ENCODE data around the gene EIF4G3.

The EIF4G3 gene

DNA sequence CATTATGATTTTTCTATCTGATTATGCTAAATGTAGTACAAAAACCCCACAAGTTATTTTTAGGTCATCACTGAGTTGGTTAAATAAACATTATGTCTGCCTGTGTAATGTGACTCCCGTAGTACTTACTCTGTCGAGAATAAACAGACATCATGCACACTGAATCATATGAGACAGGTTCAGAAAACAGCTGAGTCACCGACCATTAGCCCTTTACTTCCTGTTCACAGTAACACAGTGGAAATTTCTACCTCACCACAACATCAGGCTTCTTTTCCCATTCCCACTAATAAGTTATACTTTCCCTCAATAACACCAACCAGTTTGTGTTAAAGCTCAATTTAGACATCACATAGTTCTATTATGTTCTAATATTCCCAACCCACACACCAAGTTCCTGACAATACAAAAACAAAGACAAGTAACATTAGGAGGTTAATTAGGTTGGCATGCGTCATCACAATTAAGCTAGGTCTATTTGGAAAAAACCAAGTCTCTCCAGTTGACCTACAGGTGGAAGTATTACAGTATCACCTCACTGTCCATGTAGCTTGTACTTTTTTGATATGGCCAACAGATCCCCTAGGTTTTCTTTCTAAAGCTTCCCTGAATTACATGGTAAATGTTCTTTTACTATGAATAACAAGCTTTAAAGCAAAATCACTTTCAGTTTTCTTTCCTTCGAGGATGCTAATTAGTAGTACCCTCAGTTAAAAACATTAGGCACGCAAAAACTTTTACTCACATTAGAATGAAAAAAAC is 154.2 kb downstream of the EIF4G3 start:
- peak; percentile 92 for DNase-seq

- no peak for DNase-seq
Measured at GRCh38 chr1:21021311-21021710, 155.4 kb downstream of the EIF4G3 start.

DNA sequence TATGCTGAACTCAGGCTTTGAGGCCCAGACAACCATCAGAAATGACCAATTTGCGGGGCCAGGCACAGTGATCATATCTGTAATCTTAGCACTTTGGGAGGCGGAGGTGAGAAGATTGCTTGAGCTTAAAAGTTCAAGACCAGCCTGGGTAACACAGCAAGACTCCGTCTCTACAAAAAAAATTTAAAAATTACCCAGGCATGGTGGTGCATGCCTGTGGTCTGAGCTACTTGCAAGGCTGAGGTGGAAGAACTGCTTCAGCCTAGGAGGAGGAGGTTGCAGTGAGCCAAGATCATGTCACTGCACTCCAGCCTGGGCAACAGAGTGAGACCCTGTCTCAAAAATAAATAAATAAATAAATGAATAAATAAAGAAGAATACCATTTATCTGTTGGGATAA is 156.5 kb downstream of the EIF4G3 start:
- no peak for DNase-seq

DNA sequence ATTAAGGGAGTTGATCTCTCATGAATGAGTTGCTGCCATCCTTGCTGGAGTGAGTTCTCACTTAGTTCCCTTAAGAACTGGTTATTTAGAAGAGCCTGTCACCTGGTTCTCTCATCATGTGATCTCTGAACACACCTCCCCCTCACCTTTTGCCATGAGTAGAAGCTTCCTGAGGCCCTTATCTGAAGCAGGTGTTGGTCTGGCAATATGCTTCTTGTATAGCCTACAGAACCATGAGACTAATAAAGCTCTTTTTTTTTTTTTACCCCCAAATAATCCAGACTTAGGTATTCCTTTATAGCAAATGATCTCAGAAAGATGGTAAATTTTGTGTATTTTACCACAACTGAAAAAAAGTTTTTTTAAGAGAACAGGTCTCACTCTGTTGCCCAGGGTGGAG is 158.0 kb downstream of the EIF4G3 start:
- no peak for DNase-seq

DNA sequence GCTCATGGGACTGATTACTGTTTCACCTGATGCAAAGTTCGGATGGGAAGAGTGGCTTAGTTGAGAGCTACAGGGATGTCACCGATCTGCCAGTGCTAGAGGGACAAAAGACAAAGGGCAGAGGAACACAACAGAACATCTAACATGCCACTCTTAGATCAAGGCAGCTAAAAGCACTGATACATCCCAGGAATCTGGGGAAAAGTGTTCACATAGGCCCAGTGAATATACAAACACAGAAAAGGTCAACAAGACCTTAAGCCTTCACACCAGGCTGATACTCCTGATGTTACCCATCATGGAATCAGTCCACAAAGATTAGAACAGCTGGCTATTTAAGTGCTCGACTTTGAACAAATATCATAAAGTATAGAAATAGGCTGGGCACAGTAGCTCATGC is 163.2 kb downstream of the EIF4G3 start:
- DNase-seq: no peak

GRCh38 chr1:21012937-21013336 is 163.8 kb downstream of the EIF4G3 start:
- no peak for DNase-seq

DNA sequence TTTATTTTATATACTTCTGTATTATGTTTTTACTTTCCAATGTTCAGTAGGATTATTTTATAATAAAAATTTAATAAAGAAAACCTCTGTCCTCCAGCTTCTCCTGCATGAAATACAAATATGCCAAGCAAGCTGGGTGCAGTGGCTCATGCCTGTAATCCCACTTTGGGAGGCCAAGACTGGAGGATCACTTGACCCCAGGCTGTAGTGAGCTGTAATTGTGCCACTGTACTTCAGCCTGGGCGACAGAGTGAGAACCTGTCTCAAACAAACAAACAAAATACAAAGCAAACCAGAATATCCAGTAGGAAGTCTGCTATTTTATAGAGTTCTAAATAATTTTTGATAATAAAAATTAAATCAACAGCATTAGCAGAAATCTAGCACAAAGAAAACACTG is 168.8 kb downstream of the EIF4G3 start:
- peak; percentile 19 for DNase-seq

DNA sequence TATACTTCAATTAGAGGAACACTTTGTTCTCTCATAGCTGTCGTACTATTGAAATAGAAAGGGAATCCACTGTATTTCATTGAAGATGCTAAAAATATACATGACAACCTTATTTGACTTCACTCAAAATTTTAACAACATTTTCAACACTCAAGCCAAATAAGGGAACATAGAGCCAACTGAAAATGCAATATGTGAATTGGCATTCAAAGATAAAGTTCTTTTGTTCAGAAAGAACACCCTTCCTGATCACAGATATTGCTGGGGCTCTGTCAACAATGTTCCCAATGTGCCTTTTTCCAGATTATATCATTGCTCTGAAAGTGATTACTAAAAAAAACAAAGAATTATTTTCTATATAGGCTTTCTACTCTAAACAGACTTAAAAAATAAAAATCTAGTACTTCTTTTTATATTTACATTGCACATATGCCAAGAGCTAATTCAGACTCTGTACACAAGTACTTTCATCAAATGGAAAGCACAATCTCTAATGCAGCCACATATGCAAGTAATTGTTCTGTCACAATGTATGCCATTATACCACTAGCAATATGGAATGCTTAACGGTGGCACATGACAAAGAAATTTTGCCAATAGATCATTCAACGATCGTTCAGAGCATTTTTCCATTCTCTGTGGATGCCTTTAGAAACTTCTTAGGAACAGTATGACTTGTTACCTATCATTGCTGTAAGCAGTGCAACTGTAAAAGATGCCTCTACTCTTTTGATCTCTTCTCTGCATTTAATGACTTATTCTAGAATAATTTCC is 171.0 kb downstream of the EIF4G3 start:
- no peak for DNase-seq

- no peak for DNase-seq
Measured at GRCh38 chr1:21003281-21004045, 173.2 kb downstream of the EIF4G3 start.

- DNase-seq: no peak
Measured at GRCh38 chr1:21001042-21001441, 175.7 kb downstream of the EIF4G3 start.

GRCh38 chr1:21000245-21000594 is 176.5 kb downstream of the EIF4G3 start:
- no peak for DNase-seq

- DNase-seq: no peak
Measured at GRCh38 chr1:20999525-21000244, 177.0 kb downstream of the EIF4G3 start.

DNA sequence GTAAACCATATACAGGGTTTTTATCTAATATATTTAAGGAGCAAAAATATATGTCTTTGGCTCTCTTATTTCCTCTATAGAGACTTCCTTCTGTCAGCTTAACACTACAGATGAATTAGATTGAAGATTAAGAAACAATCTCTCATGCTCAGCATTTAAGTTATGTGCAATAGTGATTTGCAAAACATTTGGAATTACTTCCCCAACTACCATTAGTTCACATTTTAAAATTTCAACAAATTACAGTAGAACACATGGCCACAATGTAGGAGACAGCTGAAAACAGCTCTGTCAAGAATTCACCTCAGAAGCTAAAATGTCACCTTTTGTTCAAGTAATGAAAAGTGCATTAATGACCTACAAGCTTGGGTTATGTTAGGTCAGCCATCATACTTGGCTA is 177.9 kb downstream of the EIF4G3 start:
- DNase-seq: no peak

DNA sequence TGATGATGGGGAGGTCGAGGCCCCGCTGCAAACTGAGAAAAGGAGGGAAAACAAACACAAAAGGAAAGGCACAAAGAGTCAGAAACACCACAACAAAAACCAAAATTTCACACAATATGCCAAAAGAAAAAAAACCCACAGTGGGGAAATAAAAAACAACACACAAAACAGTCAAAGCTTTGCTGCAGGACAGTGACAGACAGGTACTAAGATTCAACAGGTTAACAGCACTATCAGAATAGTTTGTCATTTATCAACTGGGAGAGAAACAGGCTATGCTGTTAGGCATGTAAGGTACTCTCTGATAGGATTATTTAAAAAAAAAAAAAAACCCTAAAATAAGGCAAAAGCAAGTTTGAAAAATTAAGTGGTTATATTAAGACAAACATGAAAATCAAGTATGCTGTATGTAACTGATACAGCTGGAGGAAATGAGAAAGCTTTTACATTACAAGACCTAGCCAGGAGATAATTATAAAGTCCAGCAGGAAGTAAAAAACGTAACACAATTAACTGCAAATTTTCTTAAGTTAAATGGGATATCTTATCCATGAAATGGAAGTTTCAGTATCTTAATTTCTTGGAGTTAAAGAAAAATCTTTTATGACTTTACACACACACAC is 179.0 kb downstream of the EIF4G3 start:
- no peak for DNase-seq

DNA sequence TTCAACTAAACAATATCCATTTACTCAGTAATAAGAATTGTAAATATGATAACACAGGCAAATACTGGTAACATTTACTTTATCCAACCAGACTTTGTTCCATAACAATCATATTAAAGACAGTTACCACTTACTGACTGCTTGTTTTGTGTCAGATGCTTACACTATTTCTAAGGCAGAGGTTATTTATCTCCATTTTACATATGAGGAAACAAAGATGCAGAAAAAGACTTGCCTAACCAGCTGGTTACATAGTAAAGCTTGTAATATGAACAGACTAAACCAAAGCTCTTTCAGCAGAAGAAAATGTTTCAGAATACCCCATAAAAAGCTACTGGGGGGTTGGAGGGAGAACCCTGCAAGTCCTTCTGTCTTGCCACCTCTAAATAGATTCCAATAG is 180.1 kb downstream of the EIF4G3 start:
- no peak for DNase-seq

DNA sequence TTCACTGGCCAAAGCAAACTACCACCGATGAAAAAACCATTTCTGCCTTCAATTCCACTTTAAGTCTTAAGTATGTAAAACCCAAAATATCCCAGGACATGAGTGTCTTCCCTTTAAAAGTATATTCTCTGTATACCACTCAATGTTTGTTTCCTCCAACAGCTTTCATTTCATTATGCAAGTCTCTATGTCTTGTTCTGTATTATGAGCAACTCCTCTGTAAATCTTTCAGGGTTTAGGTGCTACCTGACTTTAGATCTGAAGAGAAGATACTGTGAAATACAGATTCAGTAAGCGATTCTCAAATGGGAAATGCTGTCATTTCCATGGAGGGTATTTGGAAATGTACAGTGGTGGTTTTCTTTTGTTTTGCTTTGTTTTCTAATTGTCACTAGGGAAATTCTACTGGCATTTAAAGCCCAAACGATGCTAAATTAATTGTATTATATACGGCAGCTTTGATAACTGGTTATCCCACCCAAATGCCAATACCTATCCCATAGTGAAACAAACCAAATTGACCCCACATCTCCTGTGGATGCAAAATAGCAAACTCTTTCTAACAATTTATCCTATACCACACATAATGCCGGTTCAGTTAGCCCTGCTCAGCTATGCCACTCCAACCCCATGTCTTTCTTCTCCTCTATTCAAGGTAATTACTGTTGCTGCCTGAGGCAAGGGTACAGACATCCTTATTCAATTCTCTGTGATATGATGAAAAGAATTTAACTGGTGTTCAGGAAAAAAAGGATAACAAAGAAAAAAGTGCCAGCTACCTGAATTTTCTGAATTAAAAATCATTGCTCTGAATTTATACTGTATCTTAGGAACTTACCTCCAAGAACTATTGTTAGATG is 182.8 kb downstream of the EIF4G3 start:
- DNase-seq: no peak

GRCh38 chr1:20992322-20993056 is 184.2 kb downstream of the EIF4G3 start:
- DNase-seq: no peak

GRCh38 chr1:20988943-20989342 is 187.8 kb downstream of the EIF4G3 start:
- DNase-seq: no peak

DNA sequence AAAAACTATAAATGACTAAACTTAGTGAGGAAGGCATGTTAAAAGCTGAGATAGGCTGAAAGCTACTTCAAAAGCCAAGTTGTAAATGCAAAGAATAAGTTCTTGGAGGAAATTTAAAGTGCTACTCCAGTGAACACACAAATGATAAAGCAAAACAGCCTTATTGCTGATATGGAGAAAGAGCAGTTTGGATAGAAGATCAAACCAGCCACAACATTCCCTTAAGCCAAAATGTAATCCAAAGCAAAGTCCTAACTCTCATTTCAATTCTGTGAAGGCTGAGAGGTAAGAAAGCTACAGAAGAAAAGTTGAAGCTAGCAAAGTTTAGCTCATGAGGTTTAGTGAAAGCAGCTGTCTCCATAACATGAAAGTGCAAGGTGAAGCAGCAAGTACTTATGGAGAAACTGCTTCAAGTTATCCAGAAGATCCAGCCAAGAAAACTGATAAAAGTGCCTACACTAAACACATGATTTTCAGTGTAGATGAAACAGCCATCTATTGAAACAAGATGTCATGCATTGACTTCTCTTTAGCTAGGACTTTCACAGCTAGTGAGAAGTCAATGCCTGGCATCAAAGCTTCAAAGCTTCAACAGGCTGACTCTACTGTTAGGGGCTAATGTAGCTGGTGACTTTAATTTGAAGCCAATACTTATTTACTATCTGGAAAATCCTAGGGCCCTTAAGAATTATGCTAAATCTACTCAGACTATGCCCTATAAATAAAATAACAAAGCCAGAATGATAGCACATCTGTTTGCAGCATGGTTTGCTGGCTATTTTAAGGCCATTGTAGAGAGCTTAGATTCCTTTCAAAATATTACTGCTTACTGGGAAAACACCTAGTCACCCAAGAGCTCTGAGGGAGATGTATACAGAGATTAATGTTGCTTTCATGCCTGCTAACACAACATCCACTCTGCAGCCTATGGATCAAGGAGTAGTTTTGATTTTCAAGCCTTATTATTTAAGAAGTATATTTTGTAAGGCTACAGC is 188.6 kb downstream of the EIF4G3 start:
- DNase-seq: no peak

Measured in NCI-H2029 treated with DMSO at 0.1 percent for 48 hours (cell line).